WTC11 (cell line): Measurements from ENCODE around the gene CELSR1.

Experiments
- ATF2 ChIP-seq: sonication (generic); formaldehyde crosslinking; IDR thresholded peaks from 2 replicates; pipeline ENCODE4 v1.8.1; 2022; ENCODE audit warnings: low read depth, missing genetic modification reagents, borderline replicate concordance
- CBFB ChIP-seq: sonication (generic); formaldehyde crosslinking; IDR thresholded peaks from 2 replicates; pipeline ENCODE4 v1.8.1; 2022; ENCODE audit warnings: mild to moderate bottlenecking, low read depth, missing genetic modification reagents
- CREB1 ChIP-seq: sonication (generic); formaldehyde crosslinking; IDR thresholded peaks from 2 replicates; pipeline ENCODE4 v1.8.0; 2023; ENCODE audit warnings: mild to moderate bottlenecking, missing genetic modification reagents
- CREM ChIP-seq: sonication (generic); formaldehyde crosslinking; IDR thresholded peaks from 2 replicates; pipeline ENCODE4 v1.8.1; 2022; ENCODE audit warnings: mild to moderate bottlenecking, missing genetic modification reagents, moderate library complexity
- CTCF ChIP-seq: fragments of 200-600 bp; IDR thresholded peaks from 2 replicates; pipeline ENCODE4 v1.8.0; 2022; ENCODE audit warnings: antibody characterized with exemption
- ESRRA ChIP-seq: sonication (generic); formaldehyde crosslinking; IDR thresholded peaks from 2 replicates; pipeline ENCODE4 v1.8.1; 2022; ENCODE audit warnings: mild to moderate bottlenecking, missing genetic modification reagents, borderline replicate concordance
- FOXJ3 ChIP-seq: sonication (generic); formaldehyde crosslinking; IDR thresholded peaks from 2 replicates; pipeline ENCODE4 v1.9.0; 2021; ENCODE audit warnings: missing genetic modification reagents, mild to moderate bottlenecking, borderline replicate concordance
- JUN ChIP-seq: sonication (generic); formaldehyde crosslinking; IDR thresholded peaks from 2 replicates; pipeline ENCODE4 v1.8.0; 2023; ENCODE audit warnings: mild to moderate bottlenecking, missing genetic modification reagents
- MAX ChIP-seq: sonication (generic); formaldehyde crosslinking; IDR thresholded peaks from 2 replicates; pipeline ENCODE4 v1.8.0; 2022; ENCODE audit warnings: mild to moderate bottlenecking, missing genetic modification reagents
- MLX ChIP-seq: sonication (generic); formaldehyde crosslinking; IDR thresholded peaks from 2 replicates; pipeline ENCODE4 v1.8.1; 2023; ENCODE audit warnings: mild to moderate bottlenecking, missing genetic modification reagents, moderate library complexity
- NFE2L1 ChIP-seq: sonication (generic); formaldehyde crosslinking; IDR thresholded peaks from 2 replicates; pipeline ENCODE4 v1.8.1; 2023; ENCODE audit warnings: missing genetic modification reagents
- SP1 ChIP-seq: sonication (generic); formaldehyde crosslinking; conservative IDR thresholded peaks from 2 replicates; pipeline ENCODE4 v1.8.1; 2022; ENCODE audit warnings: missing genetic modification reagents
- ZNF138 ChIP-seq: sonication (generic); formaldehyde crosslinking; conservative IDR thresholded peaks from 2 replicates; pipeline ENCODE4 v1.8.1; 2022; ENCODE audit warnings: mild to moderate bottlenecking, moderate library complexity, missing genetic modification reagents
- ZNF281 ChIP-seq: sonication (generic); formaldehyde crosslinking; IDR thresholded peaks from 2 replicates; pipeline ENCODE4 v1.8.0; 2023; ENCODE audit warnings: mild to moderate bottlenecking, missing genetic modification reagents

GRCh38 chr22:46421267-46421666, 116.2 kb downstream of the CELSR1 start:
- TF ChIP-seq JUN (CRISPR knock-in tag) (no peak), CTCF (no peak), ATF2 (CRISPR knock-in tag) (no peak), ZNF138 (no peak), CREM (CRISPR knock-in tag) (no peak), MLX (no peak), CREB1 (no peak), MAX (CRISPR knock-in tag) (no peak), ESRRA (CRISPR knock-in tag) (no peak), CBFB (CRISPR knock-in tag) (no peak), SP1 (CRISPR knock-in tag) (no peak), NFE2L1 (CRISPR knock-in tag) (no peak), FOXJ3 (no peak), ZNF281 (no peak)
